ENCODE results near the gene CD151. TPM values are rescaled to one million over a fixed set of nuclear protein-coding genes. Genes with fewer than 3 reads are reported as not detected.
A peak's percentile ranks its signal among the peaks of the same experiment; 100 is the strongest.

Gene CD151
- total and polyA plus RNA-seq, 4 donors: 182 to 556 (median 399) TPM

GRCh38 chr11:845872-846495 is 13.2 kb downstream of the CD151 start:
- DNase-seq: peak; percentile 48 to 61 (median 60)
- no peak for ATAC-seq (ENCODE audit: insufficient read depth, low FRiP score)
- H3K36me3 ChIP-seq (ENCODE audit: control insufficient read depth in 4 of 4, insufficient read depth in 4 of 4, low read length in 4 of 4): peaks cover 0 to 11% (median 0%) of the 10 kb centered on the region in 4 donors
- peak overlapping the region in 1 of 2 donors; percentile 96 for H3K27ac ChIP-seq (ENCODE audit: low read depth in 1 of 2, low read length in 1 of 2)
- no peak for TF ChIP-seq CTCF (IDR thresholded peaks at IDR 0.05; ENCODE audit: control extremely low read depth, extremely low read depth)
- peaks cover 2 to 54% (median 38%) of the 10 kb centered on the region in 5 donors for H3K4me1 ChIP-seq (ENCODE audit: control insufficient read depth in 5 of 5, insufficient read depth in 5 of 5, low read length in 5 of 5)
- WGBS, 2 donors: 35 to 39% methylated on average over 7 to 8 of the region's 8 CpGs
- no peaks in the 10 kb centered on the region for H3K9me3 ChIP-seq (ENCODE audit: control insufficient read depth in 4 of 4, insufficient read depth in 3 of 4, low read length in 3 of 4)
- no peaks in the 10 kb centered on the region for H3K27me3 ChIP-seq (ENCODE audit: control insufficient read depth in 3 of 3, insufficient read depth in 3 of 3, low read length in 2 of 3)
- H3K4me3 ChIP-seq: no peak overlapping the region
- H3K9ac ChIP-seq (ENCODE audit: insufficient read depth in 1 of 2, low read length in 2 of 2): no peak overlapping the region

GRCh38 chr11:846496-847098 is 13.8 kb downstream of the CD151 start:
- TF ChIP-seq CTCF (IDR thresholded peaks at IDR 0.05; ENCODE audit: control extremely low read depth, extremely low read depth): no peak
- Histone ChIP-seq H3K4me3 (no peak overlapping the region), H3K36me3 (ENCODE audit: control insufficient read depth in 4 of 4, insufficient read depth in 4 of 4, low read length in 4 of 4) (peaks cover 0 to 12% (median 0%) of the 10 kb centered on the region in 4 donors), H3K4me1 (ENCODE audit: control insufficient read depth in 5 of 5, insufficient read depth in 5 of 5, low read length in 5 of 5) (peaks cover 0 to 53% (median 34%) of the 10 kb centered on the region in 5 donors), H3K27me3 (ENCODE audit: control insufficient read depth in 3 of 3, insufficient read depth in 3 of 3, low read length in 2 of 3) (no peaks in the 10 kb centered on the region), H3K9ac (ENCODE audit: insufficient read depth in 1 of 2, low read length in 2 of 2) (no peak overlapping the region), H3K9me3 (ENCODE audit: control insufficient read depth in 4 of 4, insufficient read depth in 3 of 4, low read length in 3 of 4) (no peaks in the 10 kb centered on the region), H3K27ac (ENCODE audit: low read depth in 1 of 2, low read length in 1 of 2) (peak overlapping the region in 1 of 2 donors; percentile 96)
- 73 to 76% methylated on average over 11 of the region's 11 CpGs for WGBS, 2 donors
- DNase-seq (no peak), ATAC-seq (ENCODE audit: insufficient read depth, low FRiP score) (no peak)

- ATAC-seq (ENCODE audit: insufficient read depth, low FRiP score): no peak
- Histone ChIP-seq H3K36me3 (ENCODE audit: control insufficient read depth in 4 of 4, insufficient read depth in 4 of 4, low read length in 4 of 4) (peaks cover 0 to 17% (median 0%) of the 10 kb centered on the region in 4 donors), H3K9me3 (ENCODE audit: control insufficient read depth in 4 of 4, insufficient read depth in 3 of 4, low read length in 3 of 4) (no peaks in the 10 kb centered on the region), H3K4me1 (ENCODE audit: control insufficient read depth in 5 of 5, insufficient read depth in 5 of 5, low read length in 5 of 5) (peaks cover 0 to 53% (median 34%) of the 10 kb centered on the region in 5 donors), H3K9ac (ENCODE audit: insufficient read depth in 1 of 2, low read length in 2 of 2) (no peak overlapping the region), H3K4me3 (no peak overlapping the region), H3K27ac (ENCODE audit: low read depth in 1 of 2, low read length in 1 of 2) (no peak overlapping the region), H3K27me3 (ENCODE audit: control insufficient read depth in 3 of 3, insufficient read depth in 3 of 3, low read length in 2 of 3) (no peaks in the 10 kb centered on the region)
- no peak for DNase-seq
- 74 to 83% methylated on average over 14 to 18 of the region's 18 CpGs for WGBS, 2 donors
- TF ChIP-seq CTCF (IDR thresholded peaks at IDR 0.05; ENCODE audit: control extremely low read depth, extremely low read depth): no peak
These were observed 15.1 kb downstream of the CD151 start for GRCh38 chr11:847876-848275.

All from lung (tissue), 12 donors.